ENCODE data around the gene BMI1.

The BMI1 gene

DNA sequence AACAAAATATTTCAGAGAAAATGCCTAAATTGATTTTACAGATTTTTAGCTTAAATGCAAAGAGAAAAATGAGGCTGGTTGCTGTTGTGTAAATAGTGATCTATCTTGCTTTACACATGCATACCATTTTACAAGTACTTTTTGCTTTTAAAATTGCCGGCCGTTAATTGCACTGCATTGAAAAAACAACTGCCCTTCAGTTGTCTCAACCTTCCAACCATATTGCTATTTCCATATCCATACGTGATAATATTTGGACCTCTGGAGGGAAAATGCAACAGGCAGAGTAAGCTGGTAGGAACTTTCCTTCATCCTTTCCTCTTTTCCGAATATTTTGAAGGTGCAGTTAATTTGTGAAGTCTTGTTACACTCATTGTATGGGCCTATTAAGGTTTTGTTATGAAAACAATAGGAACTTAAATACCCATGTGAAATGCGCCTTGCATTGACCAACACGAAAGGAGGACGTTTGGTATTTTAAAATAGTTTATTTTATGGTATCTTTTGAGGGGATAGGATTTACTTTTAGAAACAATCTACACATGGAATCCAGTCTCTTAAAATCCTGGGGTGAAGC, 11.3 kb downstream of the BMI1 start:
- Histone ChIP-seq H3K27me3 (replicated peaks; ENCODE audit: control insufficient read depth, insufficient read depth, low read length) (peaks cover 17% of the 10 kb centered on the region), H3K9me3 (ENCODE audit: control insufficient read depth, low read length) (peaks cover 4% of the 10 kb centered on the region), H3K4me3 (ENCODE audit: low read length) (no peak overlapping the region), H3K4me1 (ENCODE audit: control insufficient read depth, insufficient read depth, low read length) (peaks cover 2% of the 10 kb centered on the region), H3K9ac (ENCODE audit: low read length) (no peak overlapping the region), H3K36me3 (ENCODE audit: control insufficient read depth, insufficient read depth, low read length, severe bottlenecking) (peaks cover 37% of the 10 kb centered on the region)
- DNase-seq (ENCODE audit: low read depth) = no peak

DNA sequence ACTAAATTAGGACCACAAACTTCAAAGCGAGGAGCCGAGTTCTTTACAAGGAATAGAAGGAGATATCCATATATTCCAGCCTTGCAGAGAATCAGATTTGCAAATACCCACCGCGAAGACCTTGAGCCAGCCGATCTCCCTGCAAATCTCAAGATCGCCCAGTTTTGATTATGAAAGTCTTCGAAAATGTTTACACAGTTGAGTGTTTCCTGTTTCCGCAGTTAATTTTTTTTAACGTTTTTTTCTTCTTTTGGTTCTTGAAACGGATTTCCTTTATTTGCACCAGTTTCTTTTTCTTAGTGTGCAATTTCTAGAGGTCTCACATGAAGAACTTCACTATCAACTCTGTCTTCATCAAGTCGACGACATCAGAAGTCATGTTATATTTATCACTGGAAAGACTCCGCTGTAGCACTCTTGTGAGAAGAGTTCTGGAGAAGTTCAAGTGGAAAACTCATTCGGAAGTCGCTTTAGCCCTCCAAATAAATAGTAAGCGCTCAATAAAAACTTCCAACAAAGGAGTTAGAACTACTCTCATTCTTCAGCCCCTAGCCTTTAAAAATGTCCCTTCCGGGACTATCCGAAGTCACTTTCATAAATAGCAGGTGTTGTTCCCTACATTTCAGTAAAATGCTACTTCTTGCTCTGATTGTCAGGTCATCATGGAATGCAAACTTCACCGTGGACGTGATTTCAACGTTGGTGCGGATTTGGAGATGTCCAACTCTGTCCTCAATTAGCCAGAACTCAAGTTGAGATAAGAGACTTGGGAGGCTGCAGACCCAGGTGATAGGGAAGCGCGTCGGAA, 12.5 kb downstream of the BMI1 start:
- Histone ChIP-seq H3K27me3 (replicated peaks; ENCODE audit: control insufficient read depth, insufficient read depth, low read length) (peaks cover 29% of the 10 kb centered on the region), H3K4me3 (ENCODE audit: low read length) (no peak overlapping the region), H3K4me1 (ENCODE audit: control insufficient read depth, insufficient read depth, low read length) (peaks cover 2% of the 10 kb centered on the region), H3K9me3 (ENCODE audit: control insufficient read depth, low read length) (peaks cover 7% of the 10 kb centered on the region), H3K36me3 (ENCODE audit: control insufficient read depth, insufficient read depth, low read length, severe bottlenecking) (peaks cover 25% of the 10 kb centered on the region), H3K9ac (ENCODE audit: low read length) (no peak overlapping the region)
- no peak for DNase-seq (ENCODE audit: low read depth)

DNA sequence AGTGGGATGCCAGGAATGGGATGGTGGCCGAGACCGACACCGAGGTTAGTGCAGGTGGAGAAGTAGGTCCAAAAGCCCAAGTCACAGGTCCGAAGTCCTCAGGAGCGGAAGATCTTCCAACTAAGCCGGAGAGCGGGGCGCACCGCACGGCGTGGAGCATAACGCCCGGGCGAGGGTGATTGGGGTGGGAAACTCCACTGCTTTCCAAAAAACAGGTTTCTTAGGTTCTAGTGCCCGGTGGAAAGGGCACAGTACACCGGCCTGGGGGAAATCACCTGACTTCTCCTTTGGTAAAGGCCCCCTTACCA, 13.0 kb downstream of the BMI1 start:
- peaks cover 20% of the 10 kb centered on the region for H3K36me3 ChIP-seq (ENCODE audit: control insufficient read depth, insufficient read depth, low read length, severe bottlenecking)
- peaks cover 7% of the 10 kb centered on the region for H3K9me3 ChIP-seq (ENCODE audit: control insufficient read depth, low read length)
- no peak overlapping the region for H3K4me3 ChIP-seq (ENCODE audit: low read length)
- peaks cover 2% of the 10 kb centered on the region for H3K4me1 ChIP-seq (ENCODE audit: control insufficient read depth, insufficient read depth, low read length)
- no peak for DNase-seq (ENCODE audit: low read depth)
- no peak overlapping the region for H3K9ac ChIP-seq (ENCODE audit: low read length)
- peaks cover 34% of the 10 kb centered on the region for H3K27me3 ChIP-seq (replicated peaks; ENCODE audit: control insufficient read depth, insufficient read depth, low read length)

DNA sequence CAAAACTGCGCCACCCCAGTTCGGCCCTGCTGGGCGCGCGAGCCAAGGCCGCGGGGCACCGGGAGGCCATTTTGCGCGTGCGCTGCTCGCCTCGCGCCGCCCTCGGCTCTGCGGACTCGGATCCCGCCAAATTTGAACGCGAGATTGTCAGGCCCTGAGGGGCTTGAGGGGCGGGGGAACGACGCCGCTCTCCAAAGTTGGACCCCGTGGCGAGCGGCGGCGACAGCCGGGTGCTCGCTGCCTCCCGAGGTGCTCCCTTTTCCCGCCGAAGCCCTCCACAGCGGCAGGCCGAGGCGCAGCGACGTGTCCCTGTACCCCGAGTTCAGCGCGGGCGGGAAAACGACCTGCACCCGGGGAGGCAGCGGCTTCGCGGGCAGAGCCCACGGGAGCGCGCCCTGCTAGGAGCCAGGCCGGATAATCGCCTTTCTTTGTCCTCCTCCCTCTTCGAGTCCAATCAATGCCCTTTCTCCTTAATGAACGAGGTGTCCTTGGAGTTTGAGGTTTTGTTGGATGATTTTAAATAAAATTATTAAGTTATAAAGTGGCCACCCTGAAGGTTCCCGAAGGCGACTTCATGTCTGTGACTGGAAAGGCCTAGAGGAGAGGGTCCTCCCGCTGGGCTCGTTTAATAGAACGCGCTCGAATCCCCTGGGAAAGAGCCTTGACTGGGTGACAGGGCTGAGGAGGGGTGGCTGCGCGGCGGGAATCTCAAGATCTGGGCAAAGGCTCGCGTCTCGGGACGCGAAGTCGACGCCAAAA, 13.7 kb downstream of the BMI1 start:
- peaks cover 3% of the 10 kb centered on the region for H3K4me1 ChIP-seq (ENCODE audit: control insufficient read depth, insufficient read depth, low read length)
- H3K9me3 ChIP-seq (ENCODE audit: control insufficient read depth, low read length) = peaks cover 7% of the 10 kb centered on the region
- peak overlapping the region; percentile 81 for H3K4me3 ChIP-seq (ENCODE audit: low read length)
- H3K27me3 ChIP-seq (replicated peaks; ENCODE audit: control insufficient read depth, insufficient read depth, low read length) = peaks cover 41% of the 10 kb centered on the region
- peaks cover 13% of the 10 kb centered on the region for H3K36me3 ChIP-seq (ENCODE audit: control insufficient read depth, insufficient read depth, low read length, severe bottlenecking)
- no peak for DNase-seq (ENCODE audit: low read depth)
- H3K9ac ChIP-seq (ENCODE audit: low read length) = peak overlapping the region; percentile 40

DNA sequence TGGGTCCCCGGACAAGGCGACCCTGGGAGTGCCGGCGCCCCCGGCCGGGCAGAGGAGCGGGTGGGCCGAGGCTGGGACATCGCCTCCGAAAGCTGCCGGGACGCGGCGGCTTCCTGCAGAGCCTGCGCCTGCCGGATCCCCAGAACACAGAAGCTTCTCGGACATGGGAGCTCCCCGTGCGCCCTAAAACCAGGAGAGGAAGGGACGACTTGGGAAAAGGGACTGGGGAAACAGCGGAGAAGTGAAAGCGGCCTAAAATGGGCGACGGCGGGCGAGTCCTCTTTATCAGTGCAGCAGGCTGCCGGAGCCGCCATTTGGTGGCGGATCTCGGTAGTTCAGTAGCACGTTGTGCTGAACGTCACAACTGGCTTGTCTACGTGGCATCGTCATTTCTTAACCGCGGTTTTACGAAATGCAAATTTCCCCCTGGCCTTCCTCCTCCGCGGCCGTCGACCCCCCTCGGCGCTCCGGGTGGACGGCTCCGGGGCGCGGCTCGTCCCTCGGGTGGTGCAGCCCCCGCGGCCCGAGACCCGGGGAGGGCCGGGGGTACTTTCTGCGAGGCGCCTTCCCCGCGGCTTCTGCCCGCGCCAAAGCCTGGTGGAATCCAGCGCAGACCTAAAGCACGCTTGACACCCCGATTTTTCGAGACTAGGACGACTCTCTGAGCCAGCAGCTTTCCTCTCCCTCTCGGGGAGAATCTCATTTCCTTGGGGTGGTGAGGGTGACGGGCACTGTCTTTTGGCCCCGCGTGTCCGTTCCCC, 14.5 kb downstream of the BMI1 start:
- Histone ChIP-seq H3K9me3 (ENCODE audit: control insufficient read depth, low read length) (peaks cover 7% of the 10 kb centered on the region), H3K36me3 (ENCODE audit: control insufficient read depth, insufficient read depth, low read length, severe bottlenecking) (peaks cover 5% of the 10 kb centered on the region), H3K9ac (ENCODE audit: low read length) (peak overlapping the region; percentile 40), H3K4me1 (ENCODE audit: control insufficient read depth, insufficient read depth, low read length) (peaks cover 8% of the 10 kb centered on the region), H3K4me3 (ENCODE audit: low read length) (peak overlapping the region; percentile 81), H3K27me3 (replicated peaks; ENCODE audit: control insufficient read depth, insufficient read depth, low read length) (peaks cover 42% of the 10 kb centered on the region)
- DNase-seq (ENCODE audit: low read depth) = peak; percentile 26

DNA sequence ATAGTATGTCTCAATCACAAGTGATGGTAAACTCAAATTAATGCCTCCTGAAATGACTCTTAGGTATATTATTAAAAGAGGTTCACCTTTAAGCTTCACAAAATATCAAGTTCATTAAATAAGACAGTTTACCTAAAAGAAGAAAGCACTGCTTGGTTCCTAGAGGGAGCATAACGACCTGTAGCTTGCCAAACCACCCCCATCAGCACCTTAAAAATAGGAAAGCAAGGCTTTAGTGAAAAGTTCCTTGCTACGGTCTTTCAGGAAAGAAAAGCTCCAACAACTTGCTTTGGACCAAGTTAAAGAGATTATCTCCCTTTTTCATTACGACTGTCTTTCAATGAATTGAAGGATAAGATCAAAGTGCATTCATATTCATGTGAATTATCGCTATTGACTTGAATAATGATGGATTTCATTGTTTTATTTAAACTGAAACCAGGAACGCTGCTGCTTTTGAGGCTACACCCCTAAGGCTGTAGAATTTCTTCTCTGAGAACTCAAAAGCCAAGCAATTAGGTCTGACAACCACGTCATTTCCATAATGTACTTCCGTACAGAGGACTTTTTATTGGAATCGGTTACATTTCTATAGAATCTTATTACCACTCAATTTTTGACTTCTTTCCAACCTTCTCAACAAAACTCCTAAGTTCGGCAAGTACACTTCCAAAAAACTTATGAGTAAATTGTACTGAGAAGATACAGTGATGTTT, 17.4 kb downstream of the BMI1 start:
- Histone ChIP-seq H3K4me1 (ENCODE audit: control insufficient read depth, insufficient read depth, low read length) (peaks cover 14% of the 10 kb centered on the region), H3K9ac (ENCODE audit: low read length) (no peak overlapping the region), H3K4me3 (ENCODE audit: low read length) (no peak overlapping the region), H3K9me3 (ENCODE audit: control insufficient read depth, low read length) (peaks cover 7% of the 10 kb centered on the region), H3K36me3 (ENCODE audit: control insufficient read depth, insufficient read depth, low read length, severe bottlenecking) (no peaks in the 10 kb centered on the region), H3K27me3 (replicated peaks; ENCODE audit: control insufficient read depth, insufficient read depth, low read length) (peaks cover 58% of the 10 kb centered on the region)
- no peak for DNase-seq (ENCODE audit: low read depth)

DNA sequence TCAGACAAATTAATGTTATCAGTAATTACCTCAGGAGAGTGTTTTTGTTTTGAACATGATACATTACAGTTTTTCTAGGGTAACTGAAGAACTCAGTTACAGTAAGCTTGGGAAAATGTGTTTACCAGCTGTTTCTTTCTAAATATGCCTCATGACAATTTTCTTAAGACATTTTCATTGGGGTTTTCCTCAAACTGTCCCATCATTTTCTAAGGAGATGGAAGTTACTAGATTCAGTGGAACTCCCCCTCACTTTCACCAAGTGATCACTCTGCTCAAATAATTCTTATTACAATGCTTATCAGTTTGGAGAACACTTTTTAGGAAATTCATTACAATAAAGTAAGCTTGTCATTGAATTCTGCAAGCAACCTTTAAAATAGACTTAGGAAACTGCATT, 18.0 kb downstream of the BMI1 start:
- Histone ChIP-seq H3K4me3 (ENCODE audit: low read length) (no peak overlapping the region), H3K27me3 (replicated peaks; ENCODE audit: control insufficient read depth, insufficient read depth, low read length) (peaks cover 64% of the 10 kb centered on the region), H3K36me3 (ENCODE audit: control insufficient read depth, insufficient read depth, low read length, severe bottlenecking) (no peaks in the 10 kb centered on the region), H3K9ac (ENCODE audit: low read length) (no peak overlapping the region), H3K9me3 (ENCODE audit: control insufficient read depth, low read length) (peaks cover 7% of the 10 kb centered on the region), H3K4me1 (ENCODE audit: control insufficient read depth, insufficient read depth, low read length) (peaks cover 14% of the 10 kb centered on the region)
- no peak for DNase-seq (ENCODE audit: low read depth)

DNA sequence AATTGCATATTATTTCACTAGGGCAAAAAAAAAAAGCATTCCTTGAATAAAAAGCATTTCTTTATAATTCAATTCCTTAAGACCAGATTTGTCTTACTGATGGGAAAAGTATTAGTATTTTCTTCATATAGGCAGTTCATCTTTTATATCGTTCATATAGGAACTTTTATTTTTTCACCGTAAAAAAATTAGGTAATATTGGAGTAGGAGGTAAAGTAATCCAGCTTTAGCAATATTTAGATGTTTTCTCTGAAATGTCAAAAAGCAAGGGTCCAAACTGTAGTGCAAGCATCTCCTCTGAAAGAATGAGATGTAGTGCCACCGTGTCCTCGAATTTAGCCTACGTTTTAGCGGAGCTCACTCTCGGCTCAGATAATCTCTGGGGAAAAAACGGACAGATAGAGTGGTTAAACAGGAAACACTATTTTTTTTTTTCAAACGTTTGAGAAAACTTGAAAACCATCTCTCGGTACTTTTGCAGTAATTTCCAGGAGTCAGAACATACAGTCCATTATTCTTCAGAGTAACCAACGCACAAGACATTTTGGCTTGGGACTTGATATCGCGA, 18.9 kb downstream of the BMI1 start:
- no peaks in the 10 kb centered on the region for H3K36me3 ChIP-seq (ENCODE audit: control insufficient read depth, insufficient read depth, low read length, severe bottlenecking)
- peak overlapping the region; percentile 84 for H3K4me3 ChIP-seq (ENCODE audit: low read length)
- no peak for DNase-seq (ENCODE audit: low read depth)
- peaks cover 73% of the 10 kb centered on the region for H3K27me3 ChIP-seq (replicated peaks; ENCODE audit: control insufficient read depth, insufficient read depth, low read length)
- peaks cover 7% of the 10 kb centered on the region for H3K9me3 ChIP-seq (ENCODE audit: control insufficient read depth, low read length)
- peak overlapping the region; percentile 96 for H3K9ac ChIP-seq (ENCODE audit: low read length)
- H3K4me1 ChIP-seq (ENCODE audit: control insufficient read depth, insufficient read depth, low read length) = peaks cover 14% of the 10 kb centered on the region

DNA sequence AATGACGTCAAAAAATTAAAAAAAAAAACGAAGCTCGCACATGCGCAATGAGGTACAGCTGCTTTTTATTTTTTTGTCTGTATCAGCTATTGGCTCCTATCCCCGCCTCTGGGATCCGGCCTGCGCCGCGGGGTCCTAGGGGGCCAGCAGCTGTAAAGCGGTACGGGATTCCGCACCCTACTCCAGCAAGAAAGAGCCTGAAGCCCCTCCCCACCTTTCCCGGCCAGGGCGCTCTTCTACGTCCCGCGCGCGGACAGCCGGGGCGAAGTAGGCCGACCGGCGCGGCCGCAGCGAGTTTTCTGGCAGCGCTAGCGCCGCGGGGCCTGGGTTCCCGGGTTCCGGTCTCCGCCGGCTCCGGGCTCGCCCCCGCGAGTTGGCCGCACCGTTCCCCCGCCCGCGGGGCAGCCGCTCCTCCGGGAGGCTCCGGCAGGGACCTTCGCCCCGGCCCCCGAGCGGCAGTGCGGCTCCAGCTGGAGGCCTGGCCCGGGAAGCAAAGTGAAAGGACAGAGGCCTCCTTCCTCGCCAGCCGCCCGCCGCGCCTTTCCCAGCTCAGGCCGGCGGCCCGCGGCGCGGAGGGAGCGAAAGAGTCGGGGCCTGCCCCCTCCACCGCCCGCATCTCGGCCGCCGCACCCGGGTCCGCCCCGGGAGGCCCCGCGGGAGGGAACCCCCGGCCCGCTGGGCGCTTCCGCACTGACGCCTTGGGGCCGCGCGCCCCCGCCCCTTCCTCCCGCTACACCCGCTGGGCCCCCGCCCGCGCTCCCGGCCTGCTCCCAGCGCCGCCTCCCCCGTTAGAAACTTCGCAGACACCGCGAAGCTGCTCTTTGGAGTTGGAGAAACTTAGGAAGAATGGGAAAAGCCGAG, 19.7 kb downstream of the BMI1 start:
- peak overlapping the region; percentile 96 for H3K9ac ChIP-seq (ENCODE audit: low read length)
- peak; percentile 86 for DNase-seq (ENCODE audit: low read depth)
- H3K36me3 ChIP-seq (ENCODE audit: control insufficient read depth, insufficient read depth, low read length, severe bottlenecking) = no peaks in the 10 kb centered on the region
- peaks cover 79% of the 10 kb centered on the region for H3K27me3 ChIP-seq (replicated peaks; ENCODE audit: control insufficient read depth, insufficient read depth, low read length)
- H3K9me3 ChIP-seq (ENCODE audit: control insufficient read depth, low read length) = peaks cover 15% of the 10 kb centered on the region
- H3K4me3 ChIP-seq (ENCODE audit: low read length) = peak overlapping the region; percentile 84
- peaks cover 14% of the 10 kb centered on the region for H3K4me1 ChIP-seq (ENCODE audit: control insufficient read depth, insufficient read depth, low read length)
